Nucleus accumbens (tissue), 56 donors: ENCODE data around the gene ZFP3.
"Not testable (repeated sequence)": the region's sequence is repeated elsewhere in the genome, so short reads cannot be mapped to it uniquely, and the experiment has no call there.

ENCODE experiments used
- DNase-seq, 56 donors: peaks; one replicate each; lab custom pipeline; 2025; lab: John Stamatoyannopoulos, UW

The ZFP3 gene

DNA sequence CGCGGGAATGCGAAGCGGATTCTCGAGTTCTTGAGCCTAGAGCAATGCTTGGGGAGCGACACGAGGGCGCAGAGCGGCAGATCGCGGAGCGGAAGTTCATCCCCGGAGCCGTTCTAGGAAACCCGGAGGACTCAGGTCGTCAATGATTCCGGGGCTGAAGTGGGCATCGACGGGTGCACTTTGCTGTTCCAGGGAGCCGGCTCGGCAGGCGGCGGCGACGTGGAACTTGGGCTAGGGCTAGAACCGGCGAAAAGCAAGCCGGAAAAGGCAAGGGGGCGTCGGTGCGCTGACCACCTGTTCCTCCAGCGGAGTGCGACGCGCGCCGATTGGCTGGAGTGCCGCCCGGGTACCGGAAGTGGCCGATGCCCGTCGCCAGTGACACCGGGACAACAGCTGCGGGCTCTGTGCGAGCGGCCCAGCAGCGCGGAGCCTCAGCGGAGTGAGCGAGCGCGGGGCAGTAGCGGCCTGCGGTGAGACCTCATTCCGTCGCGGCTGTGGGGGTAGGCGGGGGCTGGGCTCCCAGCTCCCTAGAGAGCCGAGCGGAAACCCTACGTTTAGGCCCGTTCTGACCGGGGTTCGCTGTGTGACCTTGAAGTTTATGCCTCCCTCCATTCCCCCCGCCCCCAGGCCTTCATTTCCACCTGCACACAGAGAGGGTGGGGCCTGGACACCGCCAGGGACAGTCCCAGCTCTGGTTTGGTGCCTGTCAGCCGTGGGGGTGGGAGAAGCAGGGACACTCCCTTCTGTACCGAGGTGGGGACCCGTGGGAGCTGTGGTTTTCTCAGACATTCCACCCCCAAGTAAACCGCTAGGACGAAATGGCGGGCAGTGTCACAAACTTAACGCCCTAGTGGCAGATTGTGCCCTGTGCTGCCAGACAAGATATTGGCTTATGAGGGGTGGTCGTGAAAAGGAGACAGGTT lies at the start of gene ZFP3:
Gene ZFP3, plus strand, starts transcription at position 362 of the 923 bp plus-strand sequence. CDS start 13,038 bp downstream, outside the sequence.
- peak; percentile 28 to 95 (median 84) for DNase-seq

DNA sequence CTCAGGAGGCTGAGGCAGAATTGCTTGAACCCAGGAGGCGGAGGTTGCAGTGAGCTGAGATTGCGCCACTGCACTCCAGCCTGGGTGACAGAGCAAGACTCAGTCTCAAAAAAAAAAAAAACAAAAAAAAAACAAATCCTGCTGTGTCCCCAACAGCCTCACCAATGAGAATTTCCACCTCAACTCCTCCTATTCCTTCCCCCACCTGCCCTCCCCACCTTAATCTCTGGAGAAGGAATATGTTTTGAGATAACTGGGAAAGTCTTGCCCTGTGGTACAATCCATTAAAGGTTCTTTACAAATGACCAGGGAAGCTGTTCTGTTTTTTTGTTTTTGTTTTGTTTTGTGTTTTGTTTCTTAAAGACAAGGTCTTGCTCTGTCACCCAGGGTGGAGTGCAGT lies 48.1 kb upstream of the ZFP3 start:
- not testable (repeated sequence) for DNase-seq

DNA sequence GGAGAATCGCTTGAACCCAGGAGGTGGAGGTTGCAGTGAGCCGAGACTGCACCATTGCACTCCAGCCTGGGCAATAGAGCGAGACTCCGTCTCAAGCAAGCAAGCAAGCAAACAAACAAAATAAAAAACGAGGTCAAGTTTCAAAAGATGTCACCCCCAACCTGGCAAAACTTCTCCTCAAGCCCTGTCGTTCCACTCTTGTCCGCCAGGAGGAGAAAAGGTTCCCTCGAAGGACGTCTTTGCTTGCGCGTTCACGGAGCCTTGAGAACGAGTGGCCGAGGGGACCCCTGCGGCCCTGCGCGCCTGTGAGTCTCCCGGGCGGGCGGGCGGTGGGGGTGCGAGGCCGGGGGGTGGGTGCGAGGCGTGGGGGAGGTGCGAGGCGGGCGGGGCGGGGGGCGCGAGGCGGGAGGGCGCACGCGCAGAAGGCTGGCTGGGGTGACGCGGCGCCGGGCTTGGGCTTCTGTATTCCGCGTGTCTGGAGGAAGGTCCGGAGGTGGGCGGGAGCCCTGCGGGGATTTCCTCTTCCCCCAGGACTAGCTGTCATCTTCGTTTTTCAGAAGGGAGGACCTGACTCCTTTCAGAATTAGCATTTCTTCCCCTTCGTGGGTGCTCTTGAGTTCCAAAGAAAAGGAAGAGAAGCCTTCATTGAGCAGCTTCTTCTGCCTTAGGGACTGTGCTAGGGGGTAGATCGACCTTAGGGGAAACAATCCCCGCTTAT lies 46.7 kb upstream of the ZFP3 start:
- peak in 52 of 56 donors; percentile 10 to 88 (median 60) for DNase-seq

DNA sequence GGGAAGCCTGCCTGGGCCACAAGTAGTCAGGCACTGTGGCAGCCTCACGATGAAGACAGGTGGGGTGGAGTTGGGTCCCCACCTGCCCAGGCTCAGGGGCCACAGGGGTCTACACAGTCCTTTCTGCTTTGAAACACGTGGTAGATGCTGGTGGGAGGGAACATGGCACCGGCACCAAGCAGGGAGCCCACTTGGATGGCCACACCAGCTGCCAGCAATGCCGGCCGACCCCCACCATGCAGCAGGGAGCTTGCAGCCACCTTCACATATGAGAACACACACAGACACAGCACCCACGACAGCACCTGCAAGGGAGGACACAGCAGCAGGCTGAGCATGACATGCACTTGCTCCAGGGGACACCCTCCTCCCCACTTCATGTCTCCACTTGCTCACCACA lies 45.4 kb upstream of the ZFP3 start:
- no peak for DNase-seq

DNA sequence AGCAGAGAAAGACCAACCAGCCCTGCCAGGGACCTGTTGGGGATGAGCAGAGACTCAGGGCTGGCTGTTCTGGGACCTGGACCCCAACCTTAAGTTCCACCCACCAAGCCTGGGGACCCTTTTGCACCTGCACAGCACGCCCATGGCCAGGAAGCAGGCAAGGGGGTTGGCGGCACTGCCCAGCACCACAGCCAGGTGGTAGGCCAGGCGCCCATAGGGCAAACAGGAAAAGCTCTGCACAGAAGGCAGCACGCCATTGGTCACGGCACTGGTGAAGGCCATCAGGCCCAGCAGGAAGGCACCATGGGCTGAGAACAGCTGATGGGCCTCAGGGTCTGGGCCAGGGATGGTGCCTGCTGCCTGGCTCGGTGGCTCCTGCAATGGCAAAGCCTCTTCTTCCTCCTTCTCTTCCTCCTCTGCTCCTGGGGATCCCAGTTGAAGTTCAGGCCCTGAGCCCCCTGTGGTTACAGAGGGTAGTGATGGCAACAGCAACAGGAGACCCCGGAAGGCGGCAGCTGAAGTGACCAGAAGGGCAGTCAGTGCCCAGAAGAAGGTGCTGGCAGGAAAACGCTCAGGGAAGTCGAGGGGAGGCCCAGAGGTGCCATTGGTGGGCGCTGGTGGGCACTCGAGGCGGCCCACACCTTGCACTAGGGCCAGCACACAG lies 44.8 kb upstream of the ZFP3 start:
- no peak for DNase-seq

DNA sequence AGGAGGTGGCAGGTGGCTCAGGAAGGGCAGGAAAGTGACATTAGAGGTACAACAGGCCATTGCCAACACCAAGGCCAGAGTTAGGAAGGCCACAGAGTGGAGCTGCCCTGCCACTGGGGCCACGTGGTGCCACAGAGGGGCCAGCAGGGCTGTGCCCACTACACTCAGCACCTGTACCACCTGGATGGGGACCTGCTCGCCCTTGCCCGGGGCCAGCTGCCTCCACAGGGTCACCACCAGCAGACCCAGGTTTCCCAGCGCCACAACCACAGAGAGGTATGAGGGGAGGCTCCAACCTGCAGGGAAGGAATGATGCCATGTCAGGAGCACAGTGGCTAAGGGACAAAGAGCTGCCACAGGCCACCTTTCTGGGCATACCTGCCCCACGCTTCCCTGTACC lies 44.2 kb upstream of the ZFP3 start:
- no peak for DNase-seq

DNA sequence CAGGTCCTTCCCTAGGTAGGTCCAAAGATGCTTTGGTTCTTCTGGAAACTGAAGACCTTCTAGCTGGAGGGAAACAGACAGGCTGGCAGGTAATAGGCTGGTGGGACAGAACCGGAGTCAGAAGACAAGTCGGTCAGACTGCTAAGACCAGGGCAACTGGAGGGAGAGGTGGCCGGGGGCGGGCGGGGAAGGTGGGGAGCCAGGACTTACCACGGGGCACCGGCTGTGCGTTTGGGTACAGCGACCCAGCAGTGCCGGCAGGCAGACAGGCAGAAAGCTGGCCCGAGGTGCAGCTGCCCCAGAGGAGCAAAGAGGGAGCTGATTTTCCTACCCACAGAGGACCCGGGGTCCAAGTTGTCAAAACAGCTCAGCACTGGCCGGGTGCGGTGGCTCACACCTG lies 43.6 kb upstream of the ZFP3 start:
- no peak for DNase-seq

DNA sequence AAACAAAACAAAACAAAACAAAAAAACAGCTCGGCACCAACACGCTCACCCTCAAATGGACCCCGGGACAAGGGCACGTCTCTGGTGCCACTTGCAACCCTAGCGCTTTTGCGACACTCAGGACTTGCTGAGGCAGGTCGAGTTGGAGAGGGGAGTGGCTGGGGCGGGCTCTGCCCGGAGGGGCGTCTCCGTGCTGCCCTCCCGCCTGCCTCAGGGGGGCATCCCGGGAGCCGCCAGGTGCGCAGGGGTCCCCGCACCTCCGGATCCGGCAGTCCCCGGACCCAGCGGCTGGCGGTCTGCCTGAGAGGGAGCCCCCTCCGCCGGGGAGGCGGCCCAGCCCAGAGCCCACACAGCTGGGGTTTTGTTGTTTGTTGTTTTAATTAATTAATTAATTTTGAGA lies 43.0 kb upstream of the ZFP3 start, which contains the start of gene SLC52A1:
Gene SLC52A1, minus strand, starts transcription at position 112 of the 400 bp plus-strand sequence. CDS start 820 bp downstream, outside the sequence.
- DNase-seq = no peak

DNA sequence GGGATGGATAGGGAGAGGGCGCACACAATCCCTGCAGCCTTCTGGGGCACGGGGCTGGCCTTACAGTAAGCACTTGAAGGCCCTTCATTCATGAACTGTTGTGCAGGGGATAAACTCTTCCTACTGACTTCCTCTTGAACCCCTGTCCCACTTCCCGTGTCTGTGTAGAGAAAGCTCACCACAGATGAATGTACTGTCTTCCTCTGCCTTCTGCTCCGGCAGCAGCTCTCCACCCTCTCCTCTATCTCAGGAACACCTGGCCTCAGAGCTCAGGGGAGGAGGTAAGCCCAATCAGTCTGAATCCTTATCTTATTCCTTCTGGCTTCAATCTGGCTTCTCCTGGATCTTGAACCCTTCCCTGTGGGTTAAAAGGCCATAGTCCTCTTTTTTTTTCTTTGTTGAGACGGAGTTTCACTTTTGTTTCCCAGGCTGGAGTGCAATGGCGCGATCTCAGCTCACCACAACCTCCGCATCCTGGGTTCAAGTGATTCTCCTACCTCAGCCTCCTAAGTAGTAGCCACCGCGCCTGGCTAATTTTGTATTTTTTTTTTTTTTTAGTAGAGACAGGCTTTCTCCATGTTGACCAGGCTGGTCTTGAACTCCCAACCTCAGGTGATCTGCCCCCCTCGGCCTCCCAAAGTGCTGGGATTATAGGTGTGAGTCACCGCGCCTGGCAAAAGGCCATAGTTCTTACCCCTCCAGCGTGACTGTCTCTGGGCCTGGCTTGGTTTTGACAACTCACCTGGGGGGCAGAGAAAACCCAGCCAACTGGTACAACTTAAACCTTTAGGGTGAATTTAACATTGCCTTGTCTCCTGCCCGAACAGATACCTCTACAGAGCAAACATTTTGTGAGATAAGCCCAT lies 35.9 kb upstream of the ZFP3 start:
- no peak for DNase-seq

DNA sequence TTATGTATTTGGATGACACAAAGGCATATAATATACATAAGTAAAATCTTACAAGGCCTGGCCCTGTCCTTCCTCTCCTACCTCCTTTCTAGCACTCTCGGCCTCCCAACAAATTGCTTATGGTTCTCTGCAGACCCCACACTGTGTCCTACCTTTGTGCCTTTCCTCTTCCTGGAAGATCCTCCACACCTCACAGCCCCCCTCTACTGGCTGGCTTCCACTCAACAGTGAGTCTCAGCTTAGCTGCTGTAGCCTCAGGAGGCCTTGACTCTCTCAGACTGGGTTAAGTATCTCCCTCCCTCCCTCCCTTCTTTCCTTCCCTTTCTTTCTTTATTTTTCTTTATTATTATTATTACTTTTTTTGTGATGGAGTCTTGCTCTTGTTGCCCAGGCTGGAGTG lies 34.7 kb upstream of the ZFP3 start:
- DNase-seq = no peak

DNA sequence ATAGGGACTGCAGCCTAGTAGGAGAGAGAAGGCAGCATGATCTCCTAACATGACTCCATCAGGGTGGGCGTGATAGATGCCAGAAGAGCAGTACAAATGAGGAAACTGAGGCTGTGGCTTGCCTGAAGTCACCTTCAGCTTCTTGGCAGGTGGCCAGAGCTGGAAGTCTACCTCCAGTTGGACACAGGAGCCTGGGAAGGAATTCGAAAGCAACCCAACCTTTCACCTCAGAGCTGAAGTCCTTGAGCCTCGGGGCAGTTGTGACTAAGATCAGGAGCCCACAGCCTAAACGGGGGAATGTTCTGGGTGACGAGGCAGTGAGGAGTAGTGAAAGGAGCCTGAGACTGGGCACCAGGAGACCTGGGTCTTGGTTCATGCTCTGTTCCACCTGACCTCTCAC lies 33.6 kb upstream of the ZFP3 start:
- no peak for DNase-seq

DNA sequence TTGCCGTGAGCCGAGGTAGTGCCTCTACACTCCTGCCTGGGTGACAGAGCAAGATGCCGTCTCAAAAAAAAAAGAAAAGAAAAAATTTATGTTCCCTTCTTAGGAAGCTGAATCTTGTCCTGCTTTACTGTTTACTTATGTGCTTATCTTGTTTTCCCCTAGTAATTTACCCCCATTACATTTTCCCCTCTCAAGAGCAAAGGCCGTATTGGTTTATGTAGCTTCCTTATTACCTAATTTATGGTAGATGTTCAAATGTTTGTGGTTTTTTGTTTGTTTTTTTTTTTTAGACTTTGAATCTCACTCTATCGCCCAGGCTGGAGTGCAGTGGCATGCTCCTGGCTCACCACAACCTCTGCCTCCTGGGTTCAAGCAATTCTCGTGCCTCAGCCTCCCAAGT lies 32.8 kb upstream of the ZFP3 start:
- no peak for DNase-seq

DNA sequence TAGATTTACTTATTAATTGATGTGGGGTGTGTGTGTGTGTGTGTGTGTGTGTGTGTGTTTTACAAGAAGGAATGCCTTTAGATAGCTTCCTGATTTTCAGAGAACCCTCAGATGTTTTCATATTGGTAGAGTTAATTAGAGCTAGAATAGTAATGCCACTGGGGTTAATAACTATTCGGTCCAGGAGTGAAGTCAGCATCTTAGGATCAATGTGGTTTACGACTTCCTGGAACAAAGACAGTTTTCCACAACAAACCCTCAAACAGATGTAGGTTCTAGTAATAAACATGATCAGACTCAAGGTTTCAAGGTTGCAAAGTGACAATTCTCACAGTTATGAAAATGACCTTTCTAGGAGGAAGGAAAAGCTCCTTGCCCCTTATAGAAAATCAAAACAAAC lies 30.8 kb upstream of the ZFP3 start:
- DNase-seq = no peak

DNA sequence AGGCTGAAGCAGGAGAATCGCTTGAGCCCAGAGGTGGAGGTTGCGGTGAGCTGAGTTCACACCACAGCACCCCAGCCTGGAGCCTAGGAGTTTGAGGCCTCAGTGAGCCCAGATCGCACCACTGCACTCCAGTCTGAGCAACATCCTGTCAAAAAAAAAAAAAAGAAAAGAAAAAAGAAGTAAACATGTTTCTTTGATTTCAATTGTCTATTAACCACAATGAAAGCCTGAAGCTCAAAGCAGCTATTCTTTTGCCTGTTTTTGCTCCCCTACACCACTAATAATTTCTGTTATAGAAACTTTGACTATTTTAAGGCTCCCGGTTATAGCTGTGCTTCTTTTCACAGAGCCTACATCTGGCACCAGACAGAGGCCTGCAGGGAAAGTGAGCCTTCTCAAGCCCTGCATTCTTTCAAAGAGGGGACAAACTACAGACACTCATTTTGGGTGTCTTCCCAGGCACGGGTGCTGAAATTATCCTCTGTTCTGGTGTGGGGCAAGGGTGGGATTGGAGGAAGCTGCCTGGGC lies 28.9 kb upstream of the ZFP3 start:
- no peak for DNase-seq

DNA sequence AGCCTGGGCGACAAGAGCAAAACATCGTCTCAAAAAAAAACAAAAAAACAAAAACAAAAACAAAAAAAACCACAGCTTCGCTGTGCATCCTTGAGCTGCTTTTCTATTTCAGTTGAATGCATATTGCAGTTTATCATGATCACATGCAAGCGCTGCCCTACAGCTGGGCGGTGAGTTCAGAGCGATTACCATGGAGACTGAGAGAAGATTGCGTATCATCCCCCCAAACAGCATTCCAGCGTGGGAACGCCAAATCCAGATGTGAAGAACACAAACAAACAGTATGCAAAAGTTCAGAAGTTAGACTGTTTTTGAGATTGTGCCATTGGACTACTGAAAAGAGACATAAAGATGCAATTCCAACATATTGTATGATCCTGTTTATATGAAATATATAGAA lies 28.0 kb upstream of the ZFP3 start:
- no peak for DNase-seq

DNA sequence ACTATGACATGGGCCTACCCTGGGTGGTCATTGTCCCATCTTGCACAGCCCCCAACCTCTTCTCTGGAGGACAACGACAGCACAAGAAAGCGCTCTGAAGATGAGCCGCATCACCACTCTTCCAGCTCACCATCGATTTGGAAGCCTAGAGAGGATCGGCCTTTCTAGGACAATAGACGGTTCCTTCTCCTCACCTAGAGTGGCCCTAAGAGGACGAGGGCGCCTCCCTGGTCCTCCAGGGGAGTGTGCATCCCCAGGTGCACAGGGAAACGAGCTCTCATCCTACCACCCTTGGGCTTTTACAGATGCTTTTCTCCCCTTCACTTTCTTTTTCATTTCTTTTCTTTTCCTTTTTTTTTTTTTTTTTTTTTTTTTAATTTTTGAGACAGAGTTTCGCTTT lies 22.7 kb upstream of the ZFP3 start:
- no peak for DNase-seq

DNA sequence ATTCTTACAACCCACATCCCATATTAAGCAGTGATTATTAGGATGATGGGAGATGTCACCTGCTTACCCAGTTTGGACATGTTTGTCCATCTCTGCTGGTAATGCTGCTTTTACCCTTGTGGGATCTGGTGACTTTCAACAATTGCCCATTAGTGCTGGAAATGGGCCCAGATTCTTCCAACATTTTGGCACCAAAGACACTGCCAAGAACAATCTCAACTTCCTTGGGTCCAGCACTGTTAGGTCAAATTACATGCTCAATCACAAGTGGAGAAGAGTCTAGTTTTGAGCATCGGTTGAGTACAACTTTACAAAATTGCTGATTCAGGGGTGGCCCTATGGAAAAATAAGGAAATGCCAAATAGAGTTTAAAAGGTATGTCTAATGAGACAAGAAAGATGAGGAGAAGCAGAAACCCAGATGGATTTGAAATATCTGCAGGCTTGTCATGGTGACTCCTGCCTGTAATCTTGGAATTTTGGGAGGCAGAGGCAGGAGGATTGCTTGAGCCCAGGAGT lies 13.0 kb upstream of the ZFP3 start:
- no peak for DNase-seq

DNA sequence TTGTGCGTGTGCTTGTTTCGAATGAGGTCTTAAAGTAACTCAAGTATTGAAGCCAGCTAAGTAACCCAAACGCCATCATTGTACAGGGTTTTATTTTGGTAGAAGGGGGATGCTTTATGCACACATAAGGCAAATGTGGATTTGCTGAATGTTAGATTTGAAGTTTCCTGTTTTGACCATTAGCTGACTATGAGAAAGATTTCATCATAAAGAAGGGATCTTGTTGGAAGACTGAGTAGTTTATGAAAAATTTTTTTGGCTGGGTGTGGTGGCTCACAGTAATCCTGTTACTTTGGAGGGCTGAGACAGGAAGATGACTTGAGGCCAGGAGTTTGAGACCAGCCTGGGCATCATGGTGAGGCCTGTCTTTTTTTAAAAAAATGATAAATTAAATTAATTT lies 10.0 kb upstream of the ZFP3 start:
- no peak for DNase-seq

DNA sequence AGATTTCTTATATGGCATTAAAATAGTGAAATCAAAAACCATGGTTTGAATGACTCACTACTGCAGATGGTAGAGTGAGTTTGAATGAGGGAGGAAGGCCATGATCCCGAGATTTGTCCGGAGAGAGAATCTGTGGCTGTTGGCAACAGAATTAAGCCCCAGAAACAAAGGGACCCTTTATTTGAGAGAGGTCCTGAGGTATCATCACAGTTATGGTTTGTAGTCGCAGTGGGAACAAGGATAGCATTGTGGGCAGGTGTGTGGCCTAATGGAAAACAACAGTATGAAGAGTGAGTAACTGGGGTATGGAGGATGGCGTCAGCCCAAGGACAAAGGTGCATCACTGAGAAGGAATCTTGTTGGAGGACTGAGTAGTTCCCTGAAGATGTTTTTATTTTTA lies 8.5 kb upstream of the ZFP3 start:
- no peak for DNase-seq

DNA sequence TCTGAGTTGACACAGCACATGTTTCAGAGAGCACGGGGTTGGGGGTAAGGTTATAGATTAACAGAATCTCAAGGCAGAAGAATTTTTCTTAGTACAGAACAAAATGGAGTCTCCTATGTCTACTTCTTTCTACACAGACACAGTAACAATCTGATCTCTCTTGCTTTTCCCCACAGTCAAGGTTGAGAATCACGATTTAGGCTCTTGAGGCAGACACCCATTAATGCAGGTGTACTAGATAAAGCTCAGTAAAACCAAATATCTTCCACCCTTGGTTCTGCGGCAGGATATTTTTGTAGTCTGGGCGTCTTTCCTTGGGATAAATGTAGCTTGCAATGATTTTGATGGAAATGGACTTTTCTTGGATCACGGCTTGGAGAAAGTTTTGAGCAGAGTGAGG lies 2.8 kb upstream of the ZFP3 start:
- not testable (repeated sequence) for DNase-seq
